Activated CD4-positive, alpha-beta memory T cell treated with anti-CD3 and anti-CD28 coated beads, Interleukin-2, amount 10 ng/mL, durations not matched to agents 7 days and 5 days (primary cell): ENCODE data around the gene GMNN. TPM values are rescaled to one million over a fixed set of nuclear protein-coding genes. Genes with fewer than 3 reads are reported as not detected.
"Not testable (repeated sequence)": the region's sequence is repeated elsewhere in the genome, so short reads cannot be mapped to it uniquely, and the experiment has no call there.

Source experiments
- CTCF ChIA-PET: fragments of 350-600 bp; sonication (Branson Sonifier 250); formaldehyde crosslinking; loops from one replicate; lab custom pipeline; 2021; ENCODE audit warnings: antibody characterized with exemption, inconsistent platforms; lab: Charles Lee
- POLR2A ChIA-PET: fragments of 350-600 bp; sonication (Branson Sonifier 250); formaldehyde crosslinking; loops from one replicate; lab custom pipeline; 2021; ENCODE audit warnings: antibody characterized with exemption; lab: Charles Lee
- DNase-seq: peaks from one replicate; pipeline ENCODE4 v3.0.0-alpha.2; 2020
- H3K27ac Mint-ChIP-seq: one replicate; pipeline ENCODE4 v1.8.0; 2021; ENCODE audit warnings: mild to moderate bottlenecking, mixed read lengths
- H3K27me3 Mint-ChIP-seq: one replicate; pipeline ENCODE4 v1.8.0; 2021; ENCODE audit warnings: mixed read lengths
- H3K36me3 Mint-ChIP-seq: one replicate; pipeline ENCODE4 v1.8.0; 2021; ENCODE audit warnings: low read depth, mixed read lengths
- H3K4me1 Mint-ChIP-seq: one replicate; pipeline ENCODE4 v1.8.0; 2021; ENCODE audit warnings: mixed read lengths
- H3K4me3 Mint-ChIP-seq: one replicate; pipeline ENCODE4 v1.8.0; 2021; ENCODE audit warnings: mild to moderate bottlenecking, mixed read lengths
- H3K9me3 Mint-ChIP-seq: one replicate; pipeline ENCODE4 v1.8.0; 2021; ENCODE audit warnings: mixed read lengths
- total RNA-seq, 2 experiments: library from RNA; stranded (reverse); gene quantifications; one replicate each; pipeline ENCODE4 v1.2.3, GENCODE V29; 2021

The GMNN gene
- total RNA-seq, 2 experiments from 2014 or later = 67.6 to 69.0 TPM

DNA sequence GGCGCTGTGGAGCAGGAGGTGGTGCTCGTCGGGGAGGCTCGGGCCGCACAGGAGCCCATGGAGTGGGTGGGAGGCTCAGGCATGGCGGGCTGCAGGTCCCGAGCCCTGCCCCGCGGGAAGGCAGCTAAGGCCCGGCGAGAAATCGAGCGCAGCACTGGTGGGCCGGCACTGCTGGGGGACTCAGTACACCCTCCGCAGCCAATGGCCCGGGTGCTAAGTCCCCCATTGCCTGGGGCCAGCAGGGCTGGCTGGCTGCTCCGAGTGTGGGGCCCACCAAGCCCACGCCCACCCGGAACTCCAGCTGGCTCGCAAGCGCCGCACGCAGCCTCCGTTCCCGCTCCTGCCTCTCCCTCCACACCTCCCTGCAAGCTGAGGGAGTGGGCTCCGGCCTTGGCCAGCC is 8.8 kb upstream of the GMNN start:
- H3K4me3 Mint-ChIP-seq, POLR2A ChIA-PET, DNase-seq, H3K27ac Mint-ChIP-seq, H3K27me3 Mint-ChIP-seq, H3K36me3 Mint-ChIP-seq, H3K9me3 Mint-ChIP-seq: not testable (repeated sequence)
- CTCF ChIA-PET = interaction anchor here (0.7 to 3.2 kb wide), 5 partner anchors 47 to 187 kb away, joined by 3 to 9 read pairs (median 9); partner anchors contain the start of gene C6orf62
- H3K4me1 Mint-ChIP-seq = peaks cover 13% of the 10 kb centered on the region

DNA sequence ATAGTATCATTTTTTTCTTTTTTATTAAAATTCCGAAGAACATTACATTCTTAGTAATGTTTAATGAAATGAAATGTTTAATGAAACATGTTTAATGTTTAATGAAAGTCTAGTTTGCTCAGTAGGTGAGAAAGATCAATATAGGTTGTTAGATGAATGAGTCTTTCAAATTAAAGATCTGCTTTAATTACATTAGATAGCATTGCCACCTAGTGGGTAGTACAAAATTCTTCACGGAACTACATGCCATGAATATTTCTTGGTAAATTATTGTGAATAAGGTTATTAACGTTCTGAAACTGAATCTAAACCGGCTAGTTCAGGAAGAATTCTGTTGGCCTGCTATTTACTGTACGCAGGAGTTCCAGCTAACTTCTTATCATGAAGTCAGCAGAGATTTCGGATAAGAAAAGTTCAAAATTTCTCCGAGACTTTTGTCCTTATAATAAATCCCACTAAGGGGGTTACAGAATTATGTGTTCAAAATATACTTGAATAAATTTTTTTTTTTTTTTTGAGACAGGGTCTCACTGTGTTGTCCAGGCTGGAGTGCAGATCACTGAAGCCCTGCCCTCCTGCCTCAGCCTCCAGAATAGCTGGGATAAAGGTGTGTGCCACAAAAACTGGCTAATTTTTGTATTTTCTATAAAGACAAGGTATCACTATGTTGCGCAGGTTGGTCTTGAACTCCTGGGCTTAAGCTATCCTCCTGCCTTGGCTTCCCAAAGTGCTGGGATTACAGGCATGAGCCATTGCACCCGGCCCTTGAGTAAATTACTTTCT is 7.9 kb upstream of the GMNN start:
- peaks cover 9% of the 10 kb centered on the region for H3K4me1 Mint-ChIP-seq
- no peak overlapping the region for H3K27ac Mint-ChIP-seq
- H3K27me3 Mint-ChIP-seq = no peaks in the 10 kb centered on the region
- no peak overlapping the region for H3K4me3 Mint-ChIP-seq
- DNase-seq = no peak
- H3K36me3 Mint-ChIP-seq = no peaks in the 10 kb centered on the region
- ChIA-PET CTCF (interaction anchor here (0.6 to 3.2 kb wide), 8 partner anchors 48 to 219 kb away, joined by 3 to 9 read pairs (median 3); partner anchors contain the start of gene C6orf62), POLR2A (interaction anchor here (0.7 kb wide), 1 partner anchor 186 kb away, joined by 4 read pairs; no protein-coding TSS in a partner anchor)
- no peaks in the 10 kb centered on the region for H3K9me3 Mint-ChIP-seq

DNA sequence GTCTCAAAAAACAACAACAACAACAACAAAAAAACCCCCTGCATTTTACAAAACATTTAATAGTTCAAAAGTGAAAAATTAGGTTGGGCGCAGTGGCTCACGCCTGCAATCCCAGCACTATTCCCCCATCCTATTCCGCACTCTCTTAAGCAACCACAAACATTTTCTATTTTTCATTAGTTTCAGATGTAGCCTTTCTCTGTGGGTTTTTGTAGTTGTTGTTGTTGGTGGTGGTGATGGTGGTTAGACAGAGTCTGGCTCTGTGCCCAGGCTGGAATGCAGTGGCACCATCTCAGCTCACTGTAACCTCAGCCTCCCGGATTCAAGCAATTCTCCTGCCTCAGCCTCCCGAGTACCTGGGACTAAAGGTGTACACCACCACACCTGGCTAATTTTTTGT is 6.4 kb upstream of the GMNN start:
- Mint-ChIP-seq H3K27me3 (no peaks in the 10 kb centered on the region), H3K36me3 (no peaks in the 10 kb centered on the region), H3K4me1 (peaks cover 7% of the 10 kb centered on the region), H3K27ac (no peak overlapping the region), H3K4me3 (no peak overlapping the region), H3K9me3 (no peaks in the 10 kb centered on the region)
- ChIA-PET POLR2A (interaction anchor here (0.7 kb wide), 1 partner anchor 10 kb away, joined by 3 read pairs; no protein-coding TSS in a partner anchor), CTCF (interaction anchor here (1.0 to 3.2 kb wide), 3 partner anchors 25 to 189 kb away, joined by 3 to 9 read pairs (median 9); no protein-coding TSS in a partner anchor)
- DNase-seq = no peak

DNA sequence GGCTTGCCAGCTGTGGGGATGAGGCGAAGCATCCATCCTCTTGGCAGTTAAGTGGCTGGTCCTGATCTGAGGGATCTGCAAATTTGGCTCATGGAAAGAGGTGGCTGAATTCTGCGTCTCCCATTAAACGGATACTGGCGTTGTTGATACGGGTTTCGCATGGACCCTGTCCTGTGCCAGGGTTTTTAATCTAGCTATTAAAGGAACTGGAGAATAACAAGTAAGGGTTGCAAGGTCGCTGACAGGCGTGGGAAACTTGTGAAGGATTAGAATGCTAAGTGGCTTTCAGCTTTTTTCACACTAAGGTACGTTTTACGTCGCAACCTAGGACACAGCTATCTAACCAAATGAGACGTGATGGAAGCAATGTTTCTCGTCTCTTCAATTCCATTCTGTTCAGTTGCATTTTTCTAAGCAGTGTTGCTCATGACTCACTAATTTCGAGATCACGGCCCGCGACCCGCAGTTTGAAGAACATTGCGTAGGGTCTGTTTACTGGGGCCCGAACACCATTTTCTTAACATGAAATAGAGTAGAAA is 852 bp downstream of the GMNN start:
- POLR2A ChIA-PET = interaction anchor here (0.6 to 4.1 kb wide), 35 partner anchors 10 to 373 kb away, joined by 3 to 49 read pairs (median 5); partner anchors contain the start of genes ACOT13, C6orf62, KIAA0319 and MRS2
- Mint-ChIP-seq H3K27ac (peak overlapping the region; percentile 98), H3K4me1 (peaks cover 38% of the 10 kb centered on the region), H3K36me3 (peaks cover 33% of the 10 kb centered on the region), H3K9me3 (no peaks in the 10 kb centered on the region), H3K27me3 (no peaks in the 10 kb centered on the region), H3K4me3 (peak overlapping the region; percentile 95)
- peak; percentile 40 for DNase-seq
- CTCF ChIA-PET = interaction anchor here (0.5 to 2.9 kb wide), 10 partner anchors 9 to 251 kb away, joined by 3 to 13 read pairs (median 4); no protein-coding TSS in a partner anchor

DNA sequence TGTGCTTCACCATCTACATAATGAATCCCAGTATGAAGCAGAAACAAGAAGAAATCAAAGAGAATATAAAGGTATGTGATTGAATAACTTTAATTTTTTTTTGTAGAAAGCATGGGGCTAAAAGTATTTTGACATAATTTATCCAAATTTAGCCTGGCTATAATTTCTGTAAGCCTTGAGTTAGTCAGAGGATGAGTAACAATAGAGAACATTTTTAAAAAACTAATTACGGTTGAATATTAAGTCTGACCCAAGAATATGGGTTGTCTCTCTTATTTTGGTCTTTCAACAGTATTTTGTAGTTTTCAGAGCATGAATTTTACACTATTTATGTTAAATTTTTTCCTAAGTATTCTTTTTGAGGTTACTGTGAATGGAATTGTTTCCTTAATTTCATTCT is 2.5 kb downstream of the GMNN start:
- H3K4me1 Mint-ChIP-seq = peaks cover 45% of the 10 kb centered on the region
- ChIA-PET POLR2A (interaction anchor here (2.3 to 2.8 kb wide), 2 partner anchors 11 to 13 kb away, joined by 8 to 15 read pairs; no protein-coding TSS in a partner anchor), CTCF (no interaction called here)
- no peaks in the 10 kb centered on the region for H3K27me3 Mint-ChIP-seq
- peak overlapping the region; percentile 95 for H3K4me3 Mint-ChIP-seq
- no peaks in the 10 kb centered on the region for H3K9me3 Mint-ChIP-seq
- peaks cover 48% of the 10 kb centered on the region for H3K36me3 Mint-ChIP-seq
- H3K27ac Mint-ChIP-seq = no peak overlapping the region
- DNase-seq = no peak

DNA sequence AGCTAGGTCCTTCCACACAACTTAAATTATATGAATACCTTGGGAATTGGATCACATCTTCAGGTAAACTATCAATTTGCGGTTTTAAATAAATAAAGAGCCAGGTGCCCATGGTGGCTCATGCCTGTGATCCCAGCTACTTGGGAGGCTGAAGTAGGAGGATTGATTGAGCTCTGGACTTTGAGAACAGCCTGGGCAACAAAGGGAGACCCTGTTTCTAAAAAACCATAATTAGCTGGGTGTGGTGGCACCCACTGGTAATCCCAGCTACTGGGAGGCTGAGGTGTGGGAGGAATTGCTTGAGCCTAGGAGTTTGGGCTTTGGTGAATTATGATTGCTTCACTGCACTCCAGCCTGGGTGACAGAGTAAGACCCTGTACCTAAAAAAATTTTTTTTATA is 3.4 kb downstream of the GMNN start:
- Mint-ChIP-seq H3K4me3 (peak overlapping the region; percentile 39), H3K36me3 (peaks cover 55% of the 10 kb centered on the region), H3K27me3 (no peaks in the 10 kb centered on the region), H3K27ac (no peak overlapping the region), H3K4me1 (peaks cover 46% of the 10 kb centered on the region), H3K9me3 (no peaks in the 10 kb centered on the region)
- ChIA-PET POLR2A (interaction anchor here (1.2 to 1.9 kb wide), 3 partner anchors 9 to 112 kb away, joined by 3 to 7 read pairs (median 6); partner anchors contain the start of genes ACOT13 and TDP2), CTCF (interaction anchor here (1.2 to 2.5 kb wide), 3 partner anchors 196 to 249 kb away, joined by 3 to 11 read pairs (median 3); no protein-coding TSS in a partner anchor)
- no peak for DNase-seq

DNA sequence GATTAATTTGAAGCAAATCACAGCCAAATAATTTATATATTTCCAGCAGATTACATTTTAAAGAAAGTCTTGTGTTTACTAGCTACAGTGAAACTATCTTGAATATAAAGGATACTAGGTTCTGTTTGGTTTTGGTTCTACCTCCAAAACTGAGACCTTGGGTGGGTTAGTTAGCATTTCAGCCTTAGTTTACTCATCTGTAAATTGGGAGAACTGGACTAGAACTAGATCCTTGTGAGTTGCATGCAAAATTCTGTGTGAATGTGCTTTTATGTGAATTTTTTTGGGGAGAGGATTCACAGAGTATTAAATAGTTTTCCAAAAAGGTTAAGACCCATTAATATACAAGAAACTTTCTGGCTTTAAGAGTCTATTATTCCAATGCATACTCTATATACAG is 4.1 kb downstream of the GMNN start:
- POLR2A ChIA-PET = interaction anchor here (1.2 to 1.9 kb wide), 7 partner anchors 9 to 239 kb away, joined by 3 to 7 read pairs (median 3); partner anchors contain the start of genes ACOT13 and TDP2
- no peak for DNase-seq
- Mint-ChIP-seq H3K4me1 (peaks cover 47% of the 10 kb centered on the region), H3K4me3 (peak overlapping the region; percentile 16), H3K27me3 (no peaks in the 10 kb centered on the region), H3K9me3 (no peaks in the 10 kb centered on the region), H3K27ac (no peak overlapping the region), H3K36me3 (peaks cover 61% of the 10 kb centered on the region)
- CTCF ChIA-PET = interaction anchor here (0.9 to 2.5 kb wide), 6 partner anchors 34 to 248 kb away, joined by 3 to 11 read pairs (median 3); partner anchors contain the start of gene C6orf62

DNA sequence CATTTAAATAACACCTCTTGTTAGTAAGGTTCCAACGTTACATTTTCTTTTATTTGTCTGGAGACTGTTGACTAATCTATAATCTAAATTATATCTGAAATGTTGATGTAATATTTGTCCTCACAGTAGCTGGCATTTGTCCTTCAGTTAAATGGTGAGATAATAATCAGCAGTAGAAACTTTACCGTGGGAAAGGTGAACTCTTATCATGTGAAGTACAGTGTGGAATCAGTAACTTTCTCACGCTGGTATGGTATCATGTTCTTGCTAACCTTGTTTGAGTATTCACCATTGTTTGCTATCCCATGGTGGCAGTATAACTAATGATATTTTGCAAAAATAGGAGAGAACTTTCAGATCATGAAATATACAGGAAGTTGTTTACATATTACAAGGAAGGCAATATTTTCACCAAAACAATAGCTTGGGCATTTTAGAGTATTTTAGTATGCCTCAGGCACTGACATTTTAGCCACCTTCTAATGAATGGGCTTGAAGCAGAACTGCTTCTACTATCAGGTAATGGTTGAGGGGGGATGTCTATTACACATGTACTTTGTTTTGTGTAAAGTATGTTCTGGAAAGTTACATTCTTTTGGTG is 4.8 kb downstream of the GMNN start:
- H3K4me3 Mint-ChIP-seq = no peak overlapping the region
- POLR2A ChIA-PET = interaction anchor here (1.2 to 1.9 kb wide), 7 partner anchors 8 to 239 kb away, joined by 3 to 7 read pairs (median 3); partner anchors contain the start of genes ACOT13 and TDP2
- CTCF ChIA-PET = interaction anchor here (0.9 to 2.5 kb wide), 5 partner anchors 35 to 248 kb away, joined by 3 to 11 read pairs (median 3); partner anchors contain the start of gene C6orf62

DNA sequence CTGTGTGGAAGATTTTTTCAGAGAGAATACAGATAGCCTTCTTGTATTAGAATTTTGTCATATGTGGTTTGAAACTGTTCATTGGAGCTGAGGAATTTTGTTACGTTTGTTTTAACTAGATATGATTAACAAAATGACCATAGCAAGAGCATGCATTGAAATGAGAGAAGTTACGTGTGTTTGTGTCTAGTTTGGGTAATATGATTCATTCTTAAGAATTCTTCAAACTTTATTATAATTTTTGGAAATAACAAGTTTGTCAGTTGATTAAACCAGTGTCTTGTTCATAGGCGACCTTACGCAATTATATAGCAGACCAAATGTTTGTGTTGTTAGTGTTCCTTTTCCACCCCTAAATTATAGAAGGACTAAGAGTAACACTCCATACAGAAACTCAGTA is 5.5 kb downstream of the GMNN start:
- Mint-ChIP-seq H3K4me1 (peaks cover 49% of the 10 kb centered on the region), H3K27me3 (no peaks in the 10 kb centered on the region), H3K4me3 (no peak overlapping the region), H3K9me3 (no peaks in the 10 kb centered on the region), H3K27ac (no peak overlapping the region), H3K36me3 (peaks cover 70% of the 10 kb centered on the region)
- DNase-seq = no peak
- ChIA-PET POLR2A (interaction anchor here (1.6 to 1.9 kb wide), 2 partner anchors 61 to 114 kb away, joined by 3 to 6 read pairs; partner anchors contain the start of genes ACOT13 and TDP2), CTCF (interaction anchor here (2.5 kb wide), 1 partner anchor 237 kb away, joined by 11 read pairs; no protein-coding TSS in a partner anchor)

More for the DNA sequence above, 4.8 kb downstream of the GMNN start:
- DNase-seq = no peak
- no peaks in the 10 kb centered on the region for H3K27me3 Mint-ChIP-seq
- H3K4me1 Mint-ChIP-seq = peaks cover 48% of the 10 kb centered on the region
- H3K9me3 Mint-ChIP-seq = no peaks in the 10 kb centered on the region
- H3K36me3 Mint-ChIP-seq = peaks cover 66% of the 10 kb centered on the region
- H3K27ac Mint-ChIP-seq = peak overlapping the region; percentile 8

DNA sequence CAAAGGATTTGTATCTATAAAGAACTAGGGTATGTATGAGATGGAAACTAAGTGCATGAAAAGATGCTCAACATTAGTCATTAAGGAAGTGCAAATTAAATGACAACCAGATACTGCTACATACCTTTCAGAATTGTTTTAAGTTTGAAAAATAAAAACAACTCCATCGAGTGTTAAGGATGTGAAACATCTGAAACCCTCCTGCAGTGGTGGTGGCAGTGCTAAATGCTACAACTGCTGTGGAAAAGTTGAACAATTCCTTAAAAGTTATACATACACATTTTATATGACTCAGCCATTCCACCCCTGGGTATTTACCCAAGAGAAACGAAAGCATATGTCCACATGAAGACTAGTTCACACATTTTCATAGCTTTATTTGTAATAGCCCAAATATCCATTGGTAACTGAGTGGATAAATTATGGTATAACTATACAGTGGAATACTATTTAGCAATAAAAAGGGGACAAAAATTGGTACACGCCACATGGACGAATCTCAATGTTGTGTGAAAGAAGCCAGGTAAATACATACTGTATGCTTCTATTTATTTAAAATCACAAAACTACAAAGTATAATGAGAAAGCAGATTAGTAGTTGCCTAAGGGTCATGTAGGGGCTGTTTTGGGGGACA is 13.4 kb downstream of the GMNN start:
- POLR2A ChIA-PET = interaction anchor here (1.2 to 2.5 kb wide), 3 partner anchors 9 to 12 kb away, joined by 3 to 15 read pairs (median 7); partner anchors contain the start of gene GMNN
- H3K9me3 Mint-ChIP-seq = no peaks in the 10 kb centered on the region

DNA sequence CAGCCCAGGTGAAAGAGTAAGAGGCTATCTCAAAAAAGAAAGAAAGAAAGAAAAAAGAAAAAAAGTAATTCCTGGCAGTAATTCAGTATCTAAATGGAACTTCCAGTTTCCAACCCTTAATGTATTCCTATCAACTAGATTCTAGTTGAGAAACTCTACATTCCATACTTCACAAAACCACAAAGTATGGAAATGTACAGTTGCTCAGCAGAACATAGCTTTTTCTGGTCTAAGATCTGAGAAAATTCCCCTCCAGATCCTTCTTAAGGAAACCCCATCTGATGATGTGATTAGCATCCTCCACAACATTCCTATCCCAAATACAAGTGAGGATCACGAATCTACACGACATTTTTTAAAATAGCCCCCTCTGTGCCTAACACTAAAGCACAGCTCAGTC is 20.4 kb downstream of the GMNN start:
- H3K27ac Mint-ChIP-seq = no peak overlapping the region
- POLR2A ChIA-PET = no interaction called here
- CTCF ChIA-PET = no interaction called here

More for the DNA sequence above, 13.4 kb downstream of the GMNN start:
- peaks cover 54% of the 10 kb centered on the region for H3K36me3 Mint-ChIP-seq
- peaks cover 8% of the 10 kb centered on the region for H3K4me1 Mint-ChIP-seq
- H3K4me3 Mint-ChIP-seq = no peak overlapping the region
- no peak for DNase-seq
- peak overlapping the region; percentile 14 for H3K27ac Mint-ChIP-seq
- H3K27me3 Mint-ChIP-seq = no peaks in the 10 kb centered on the region
- CTCF ChIA-PET = interaction anchor here (1.3 kb wide), 1 partner anchor 239 kb away, joined by 3 read pairs; no protein-coding TSS in a partner anchor

More for the DNA sequence above, 20.4 kb downstream of the GMNN start:
- Mint-ChIP-seq H3K4me1 (peaks cover 6% of the 10 kb centered on the region), H3K36me3 (peaks cover 11% of the 10 kb centered on the region), H3K27me3 (no peaks in the 10 kb centered on the region), H3K9me3 (no peaks in the 10 kb centered on the region), H3K4me3 (no peak overlapping the region)
- DNase-seq = no peak
